Colonic mucosa (tissue), 4 donors: Measurements from ENCODE around the gene BRIP1. TPM values are rescaled to one million over a fixed set of nuclear protein-coding genes. Genes with fewer than 3 reads are reported as not detected.

Experiments used
- DNase-seq: peaks from one replicate; pipeline ENCODE4 v3.0.0-alpha.2; 2020
- H3K27ac ChIP-seq: fragments of 200-600 bp; one replicate; pipeline ENCODE4 v1.8.0; 2021
- H3K27me3 ChIP-seq: fragments of 200-600 bp; one replicate; pipeline ENCODE4 v1.8.0; 2021
- H3K36me3 ChIP-seq: fragments of 200-600 bp; one replicate; pipeline ENCODE4 v1.8.0; 2021
- H3K4me1 ChIP-seq: fragments of 200-600 bp; one replicate; pipeline ENCODE4 v1.8.0; 2021; ENCODE audit warnings: mild to moderate bottlenecking
- H3K4me3 ChIP-seq: fragments of 200-600 bp; one replicate; pipeline ENCODE4 v1.8.0; 2021
- H3K9ac ChIP-seq, 2 donors: one replicate each; pipeline ENCODE4 v1.7.0; 2013; ENCODE audit warnings: control low read depth in 2 of 2, low read depth in 2 of 2, low read length in 2 of 2
- H3K9me3 ChIP-seq: fragments of 200-600 bp; one replicate; pipeline ENCODE4 v1.8.0; 2021
- CTCF ChIP-seq: fragments of 200-600 bp; IDR thresholded peaks from one replicate; pipeline ENCODE4 v1.8.0; 2022; ENCODE audit warnings: antibody characterized with exemption, mild to moderate bottlenecking
- intact Hi-C: fragments of 100-400 bp; cut with DNase I; formaldehyde crosslinking; loops from one replicate; pipeline ENCODE4 v1.14.1; 2022
- total RNA-seq, 2 donors: library from RNA; stranded (reverse); fragmentation: NEBNext Ultra II Directional in 1 of 2; extraction: Animal tissue kit (Norgen Biotek cat#: 25700) in 1 of 2; gene quantifications; one replicate each; pipeline ENCODE4 v1.2.1, GENCODE V29; 2021
- donor health status: healthy.
- donor health status: DM: no; HTN: no; CAD: no.
- donor health status: DM: no; HTN: no; CAD: no.

Gene BRIP1
- total RNA-seq, 2 donors from 2014 or later, result 3.3 to 10.1 TPM

GRCh38 chr17:61818225-61818624 lies 45.1 kb downstream of the BRIP1 start:
- Histone ChIP-seq H3K4me3 (no peak overlapping the region), H3K27ac (no peak overlapping the region), H3K9me3 (no peaks in the 10 kb centered on the region), H3K4me1 (no peaks in the 10 kb centered on the region), H3K36me3 (no peaks in the 10 kb centered on the region), H3K27me3 (no peaks in the 10 kb centered on the region), H3K9ac (no peak overlapping the region)
- DNase-seq, result no peak
- no peak for TF ChIP-seq CTCF
- intact Hi-C loops, result no loop called here

GRCh38 chr17:61817452-61817851 lies 45.9 kb downstream of the BRIP1 start:
- Histone ChIP-seq H3K4me1 (no peaks in the 10 kb centered on the region), H3K27me3 (no peaks in the 10 kb centered on the region), H3K9ac (no peak overlapping the region), H3K9me3 (no peaks in the 10 kb centered on the region), H3K27ac (no peak overlapping the region), H3K36me3 (no peaks in the 10 kb centered on the region), H3K4me3 (no peak overlapping the region)
- intact Hi-C loops, result no loop called here
- DNase-seq, result no peak
- TF ChIP-seq CTCF, result no peak

- no peaks in the 10 kb centered on the region for H3K4me1 ChIP-seq
Observed at GRCh38 chr17:61816538-61816937, 46.8 kb downstream of the BRIP1 start.

GRCh38 chr17:61815863-61816503 lies 47.3 kb downstream of the BRIP1 start:
- H3K27ac ChIP-seq, result no peak overlapping the region
- H3K4me1 ChIP-seq, result no peaks in the 10 kb centered on the region
- H3K4me3 ChIP-seq, result no peak overlapping the region
- no peaks in the 10 kb centered on the region for H3K36me3 ChIP-seq
- H3K9me3 ChIP-seq, result no peaks in the 10 kb centered on the region
- H3K9ac ChIP-seq, result no peak overlapping the region
- TF ChIP-seq CTCF, result no peak
- H3K27me3 ChIP-seq, result no peaks in the 10 kb centered on the region
- no peak for DNase-seq
- intact Hi-C loops, result no loop called here

More at GRCh38 chr17:61816538-61816937, 46.8 kb downstream of the BRIP1 start:
- H3K4me3 ChIP-seq, result no peak overlapping the region
- intact Hi-C loops, result no loop called here
- no peak overlapping the region for H3K27ac ChIP-seq
- no peak for DNase-seq
- no peaks in the 10 kb centered on the region for H3K36me3 ChIP-seq
- H3K9me3 ChIP-seq, result no peaks in the 10 kb centered on the region
- H3K9ac ChIP-seq, result no peak overlapping the region
- no peaks in the 10 kb centered on the region for H3K27me3 ChIP-seq
- no peak for TF ChIP-seq CTCF

- Histone ChIP-seq H3K27ac (no peak overlapping the region), H3K4me1 (no peaks in the 10 kb centered on the region), H3K4me3 (no peak overlapping the region), H3K9me3 (no peaks in the 10 kb centered on the region), H3K36me3 (no peaks in the 10 kb centered on the region), H3K27me3 (no peaks in the 10 kb centered on the region), H3K9ac (no peak overlapping the region)
- no peak for TF ChIP-seq CTCF
- intact Hi-C loops, result no loop called here
- DNase-seq, result no peak
Observed at GRCh38 chr17:61814485-61814884, 48.8 kb downstream of the BRIP1 start.
